ENCODE results near the gene TMEM143.
A peak's percentile ranks its signal among the peaks of the same experiment; 100 is the strongest.
"Not testable (repeated sequence)": the region's sequence is repeated elsewhere in the genome, so short reads cannot be mapped to it uniquely, and the experiment has no call there.

TMEM143 gene

DNA sequence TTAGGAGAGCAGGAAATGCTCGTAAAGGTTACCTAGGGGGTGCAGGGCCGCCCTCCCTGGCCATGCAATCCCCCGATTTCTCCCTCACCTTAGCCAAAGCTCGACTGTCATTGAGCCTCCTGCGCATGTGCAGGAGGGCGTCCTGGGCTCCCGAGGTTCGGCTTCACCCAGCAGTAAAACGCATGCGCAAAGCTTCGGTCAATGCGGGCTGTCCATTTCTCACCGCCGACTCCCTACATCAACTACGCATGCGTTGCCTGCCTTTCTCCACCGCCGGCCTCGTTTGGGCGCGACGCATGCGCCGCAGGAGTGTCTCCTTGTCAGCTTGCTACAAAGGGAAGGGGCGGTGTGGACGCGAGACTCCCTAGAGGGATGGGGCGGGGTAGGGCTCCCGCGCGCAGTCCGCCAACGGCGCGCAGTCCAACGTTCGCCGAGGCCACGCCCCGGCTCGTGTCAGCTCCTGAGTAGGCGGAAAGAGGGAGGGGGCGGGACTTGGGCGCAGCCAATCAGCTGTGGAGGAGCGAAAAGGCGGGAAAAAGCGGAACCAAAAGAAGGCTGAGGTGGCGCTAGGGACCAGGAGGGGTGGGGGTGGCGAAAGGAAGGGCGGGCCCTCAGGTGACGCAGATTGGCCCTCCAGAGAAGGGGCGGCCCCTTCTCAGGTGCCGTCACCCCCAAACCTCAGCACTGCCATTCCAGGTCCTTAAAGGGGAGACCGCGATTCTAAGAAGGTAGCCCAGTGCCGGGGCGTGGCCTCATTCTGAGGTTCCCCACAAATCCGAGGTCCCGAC lies at the start of gene TMEM143, which contains the start of gene SYNGR4:
TSS of gene TMEM143 (minus strand) at position 131 of the 788 bp plus-strand sequence. CDS start at position 111, 20 bp downstream.
TSS of gene SYNGR4 (plus strand) at position 558 of the 788 bp plus-strand sequence. CDS start 1,476 bp downstream, outside the sequence.
- DNase-seq (ENCODE audit: low read depth): peak; percentile 97

GRCh38 chr19:48405850-48406249 lies 42.1 kb upstream of the TMEM143 start:
- DNase-seq (ENCODE audit: low read depth): no peak

GRCh38 chr19:48405010-48405659 lies 41.4 kb upstream of the TMEM143 start:
- DNase-seq (ENCODE audit: low read depth): no peak

DNA sequence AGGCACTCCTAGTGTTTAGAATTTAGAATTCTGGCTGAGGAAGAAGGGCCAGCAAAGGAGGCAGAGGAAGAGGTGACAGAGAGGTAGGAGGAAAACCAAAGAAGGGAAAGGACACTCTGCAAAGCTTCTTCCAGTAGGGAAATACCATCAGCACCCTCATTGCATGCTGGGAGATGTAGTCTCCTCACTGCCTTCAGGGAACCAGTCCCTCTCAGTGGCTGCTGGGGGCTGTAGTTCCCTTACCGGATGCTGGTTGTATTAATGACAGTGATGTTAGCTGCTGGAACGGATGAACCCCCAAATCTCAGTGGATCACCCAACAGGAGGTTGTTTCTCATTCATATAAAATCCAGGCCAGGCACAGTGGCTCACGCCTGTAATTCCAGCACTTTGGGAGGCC lies 39.9 kb upstream of the TMEM143 start:
- no peak for DNase-seq (ENCODE audit: low read depth)

DNA sequence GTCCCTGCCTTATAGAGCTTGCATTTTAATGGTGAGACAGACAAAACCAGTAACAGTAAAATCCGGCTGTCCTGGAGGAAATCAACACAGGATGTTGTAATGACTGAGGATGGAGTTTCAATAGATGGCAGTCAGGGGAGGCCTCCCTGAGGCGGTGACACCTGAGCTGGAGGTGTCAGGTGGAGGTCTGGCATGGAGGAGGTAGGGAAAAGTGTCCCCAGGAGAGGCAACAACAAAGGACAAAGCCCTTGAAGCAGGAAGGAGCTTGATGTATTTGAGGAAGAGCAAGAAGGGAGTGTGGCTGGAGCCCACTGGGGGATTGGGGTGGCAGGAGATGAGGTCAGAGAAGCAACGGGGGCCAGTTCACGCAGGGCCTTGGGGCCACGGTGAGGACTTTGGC lies 37.5 kb upstream of the TMEM143 start:
- no peak for DNase-seq (ENCODE audit: low read depth)

DNA sequence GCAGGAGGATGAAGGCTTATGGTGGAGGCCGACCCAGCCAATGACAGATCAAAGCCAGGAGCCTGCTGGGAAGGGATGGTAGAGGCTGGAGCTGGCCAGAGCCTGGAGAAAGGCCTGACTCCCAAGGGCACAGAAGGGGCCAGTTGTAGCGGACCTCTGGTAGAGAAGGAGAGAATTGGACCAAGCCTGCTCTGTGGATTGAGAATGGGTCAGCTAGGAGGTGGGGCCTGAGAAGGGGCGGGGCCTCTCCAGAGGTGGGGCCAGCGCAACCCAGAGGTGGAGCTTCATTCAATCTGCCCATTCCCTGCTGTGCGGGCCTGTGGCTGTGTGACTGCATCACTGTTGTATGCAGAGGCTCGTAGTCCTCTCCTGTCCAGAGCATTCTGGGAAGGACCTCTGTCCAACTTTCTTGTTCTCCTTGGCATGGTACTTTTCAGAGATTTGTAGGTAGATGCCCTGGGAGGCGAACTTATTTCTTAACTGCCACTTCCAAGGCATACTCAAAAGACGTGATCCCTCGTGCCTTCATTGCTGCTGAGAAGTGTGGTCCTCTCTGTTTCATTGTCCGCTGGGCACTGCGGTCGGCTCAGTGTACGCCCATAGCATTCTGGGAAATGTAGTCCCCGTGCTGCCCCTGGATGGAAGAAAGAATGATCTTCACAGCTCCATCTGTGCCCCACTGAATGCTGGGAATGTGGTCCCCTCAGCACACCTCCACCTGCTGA lies 36.4 kb upstream of the TMEM143 start:
- DNase-seq (ENCODE audit: low read depth): no peak

DNA sequence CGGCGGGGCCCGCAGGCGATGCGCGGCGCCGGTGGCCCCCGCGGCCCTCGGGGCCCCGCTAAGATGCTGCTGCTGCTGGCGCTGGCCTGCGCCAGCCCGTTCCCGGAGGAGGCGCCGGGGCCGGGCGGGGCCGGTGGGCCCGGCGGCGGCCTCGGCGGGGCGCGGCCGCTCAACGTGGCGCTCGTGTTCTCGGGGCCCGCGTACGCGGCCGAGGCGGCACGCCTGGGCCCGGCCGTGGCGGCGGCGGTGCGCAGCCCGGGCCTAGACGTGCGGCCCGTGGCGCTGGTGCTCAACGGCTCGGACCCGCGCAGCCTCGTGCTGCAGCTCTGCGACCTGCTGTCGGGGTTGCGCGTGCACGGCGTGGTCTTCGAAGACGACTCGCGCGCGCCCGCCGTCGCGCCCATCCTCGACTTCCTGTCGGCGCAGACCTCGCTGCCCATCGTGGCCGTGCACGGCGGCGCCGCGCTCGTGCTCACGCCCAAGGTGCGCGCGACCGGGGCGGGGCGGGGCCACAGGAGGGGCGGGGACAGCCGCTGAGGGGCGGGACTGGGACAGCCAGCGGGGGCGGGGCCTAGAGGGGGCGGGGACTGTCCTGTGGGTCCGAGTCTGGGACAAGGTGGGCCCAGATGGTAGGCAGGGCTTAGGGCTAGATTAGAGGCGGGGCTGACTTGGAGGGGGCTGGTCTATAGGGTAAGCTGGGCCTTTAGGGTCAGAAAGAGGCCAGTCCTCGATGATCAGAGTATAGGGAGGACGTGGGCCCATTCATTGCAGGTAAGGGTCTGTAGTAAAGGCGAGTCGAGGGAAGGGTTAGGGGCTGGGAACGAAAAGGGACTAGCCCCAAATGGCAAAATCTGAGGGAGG lies 34.9 kb upstream of the TMEM143 start:
- DNase-seq (ENCODE audit: low read depth): peak; percentile 82

DNA sequence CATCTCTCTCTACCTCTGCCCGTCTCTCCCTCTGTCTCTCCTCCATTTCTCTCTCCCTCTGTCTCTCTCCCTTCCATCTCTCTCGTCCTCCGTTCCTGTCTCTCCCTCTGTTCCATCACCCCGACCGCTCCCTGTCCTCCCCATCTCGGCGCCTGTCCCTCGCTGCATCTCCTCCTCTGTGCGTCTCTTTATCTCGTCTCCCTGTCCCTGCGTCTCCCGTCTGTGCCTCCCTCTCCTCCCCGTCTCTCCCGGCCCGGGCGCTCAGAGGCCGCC lies 34.3 kb upstream of the TMEM143 start:
- no peak for DNase-seq (ENCODE audit: low read depth)

GRCh38 chr19:48397263-48398101 lies 33.7 kb upstream of the TMEM143 start:
- no peak for DNase-seq (ENCODE audit: low read depth)

DNA sequence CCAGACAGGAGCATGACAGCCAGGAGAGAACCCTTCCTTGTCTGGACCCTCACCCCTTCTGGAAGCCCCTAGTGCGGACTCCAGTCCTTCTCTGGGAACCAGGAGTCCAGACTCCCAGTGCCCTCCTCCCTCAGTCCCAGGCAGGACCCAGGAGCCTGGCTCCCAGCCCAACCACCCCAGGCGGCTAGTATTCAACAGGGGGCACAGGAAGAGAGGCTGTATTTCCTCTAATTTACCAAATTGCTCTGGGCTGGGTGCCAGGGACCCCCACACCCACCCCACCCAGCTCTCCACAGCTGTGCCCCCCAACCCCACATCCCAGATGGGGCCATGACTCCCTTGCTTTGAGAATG lies 33.1 kb upstream of the TMEM143 start:
- no peak for DNase-seq (ENCODE audit: low read depth)

GRCh38 chr19:48396016-48396823 lies 32.5 kb upstream of the TMEM143 start:
- DNase-seq (ENCODE audit: low read depth): no peak

GRCh38 chr19:48395499-48395898 lies 31.8 kb upstream of the TMEM143 start:
- no peak for DNase-seq (ENCODE audit: low read depth)

DNA sequence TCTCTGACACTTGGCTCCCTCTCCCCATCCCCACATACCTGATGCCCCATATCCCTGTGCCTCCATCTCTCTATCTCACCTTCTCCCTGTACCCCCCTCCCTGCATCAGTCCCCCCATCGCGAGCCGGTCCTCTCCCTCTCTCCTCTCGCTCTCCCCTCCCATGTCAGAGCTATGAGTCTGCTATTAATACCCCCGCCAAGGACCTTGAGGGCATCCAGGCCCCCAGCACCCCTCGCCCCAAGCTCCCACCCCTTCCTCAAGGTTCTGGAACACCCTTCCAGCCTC lies 31.4 kb upstream of the TMEM143 start:
- DNase-seq (ENCODE audit: low read depth): no peak

DNA sequence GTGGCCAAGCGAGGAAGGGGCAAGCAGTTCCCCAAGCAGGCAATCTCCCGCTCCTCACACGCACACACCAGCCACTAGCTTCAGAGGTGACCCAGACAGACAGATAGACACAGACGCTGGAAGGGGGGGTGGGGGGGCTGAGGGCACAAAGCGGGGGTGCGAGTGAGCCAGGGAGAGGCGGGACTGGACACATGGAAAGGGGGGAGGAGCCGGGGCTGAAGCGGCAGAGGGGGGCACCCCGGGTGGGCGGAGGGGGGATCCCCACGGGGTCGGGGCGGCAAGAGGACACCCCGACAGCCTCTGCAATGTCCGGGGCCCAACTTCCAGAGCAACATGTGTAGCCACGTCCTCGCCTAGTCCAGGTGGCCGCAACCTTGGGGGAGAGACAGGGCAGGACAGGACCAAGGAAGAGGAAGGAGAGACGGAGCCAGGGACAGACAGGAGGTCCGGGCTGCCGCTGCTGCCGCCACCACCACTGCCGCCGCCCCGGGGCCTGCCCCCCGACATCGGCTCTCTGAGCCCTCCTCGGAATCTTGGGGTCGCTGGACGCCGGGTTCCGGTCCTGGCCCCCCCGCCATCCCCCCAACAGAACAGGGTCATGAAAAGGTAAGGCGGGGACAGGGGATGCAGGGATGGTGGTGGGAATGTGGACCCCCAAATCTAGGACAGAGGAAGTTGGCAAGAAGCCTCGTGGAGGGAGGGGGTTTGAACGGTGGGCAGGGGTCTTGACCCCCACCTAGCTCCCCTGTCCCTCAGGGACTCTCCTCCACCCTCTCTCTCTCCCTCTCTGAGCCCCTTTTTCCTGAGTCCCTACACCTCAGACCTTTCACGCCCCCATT lies 30.8 kb upstream of the TMEM143 start:
- DNase-seq (ENCODE audit: low read depth): no peak

GRCh38 chr19:48393559-48394330 lies 30.0 kb upstream of the TMEM143 start, which contains the start of gene GRIN2D:
TSS of gene GRIN2D (plus strand) at chr19:48393668. CDS start at chr19:48398393, 4,725 bp downstream.
- DNase-seq (ENCODE audit: low read depth): no peak

- no peak for DNase-seq (ENCODE audit: low read depth)
Observed at GRCh38 chr19:48392860-48393558, 29.3 kb upstream of the TMEM143 start.

DNA sequence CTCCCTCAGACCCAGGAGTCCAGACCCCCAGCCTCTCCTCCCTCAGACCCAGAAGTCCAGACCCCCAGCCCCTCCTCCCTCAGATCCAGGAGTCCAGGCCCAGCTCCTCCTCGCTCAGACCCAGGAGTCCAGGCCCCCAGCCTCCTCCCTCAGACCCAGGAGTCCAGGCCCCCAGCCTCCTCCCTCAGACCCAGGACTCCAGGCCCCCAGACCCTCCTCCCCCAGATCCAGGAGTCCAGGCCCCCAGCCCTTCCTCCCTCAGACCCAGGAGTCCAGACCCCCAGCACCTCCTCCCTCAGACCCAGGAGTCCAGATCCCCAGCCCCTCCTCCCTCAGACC lies 28.2 kb upstream of the TMEM143 start:
- DNase-seq (ENCODE audit: low read depth): not testable (repeated sequence)
